Loucy (cell line): ENCODE data around the gene TP53INP2.

Experiments used
- H2AFZ ChIP-seq: fragments of 200-600 bp; sonication (generic); 2 replicates; pipeline ENCODE4 v1.6.0; 2016; ENCODE audit warnings: antibody characterized with exemption, mild to moderate bottlenecking, low read length, moderate library complexity
- H3F3A ChIP-seq: fragments of 200-600 bp; 2 replicates; pipeline ENCODE4 v1.6.0; 2016; ENCODE audit warnings: antibody characterized with exemption, low read depth, mild to moderate bottlenecking
- H3K27me3 ChIP-seq: fragments of 200-600 bp; sonication (generic); 2 replicates; pipeline ENCODE4 v1.6.1; 2014; ENCODE audit warnings: low read length, mild to moderate bottlenecking; ENCODE audit not compliant: insufficient read depth, poor library complexity, severe bottlenecking
- H3K36me3 ChIP-seq: fragments of 200-600 bp; sonication (generic); 2 replicates; pipeline ENCODE4 v1.6.1; 2016; ENCODE audit warnings: low read length; ENCODE audit not compliant: insufficient read depth
- H3K4me1 ChIP-seq: fragments of 200-600 bp; sonication (generic); 2 replicates; pipeline ENCODE4 v1.5.1; 2014; ENCODE audit warnings: low read length, mild to moderate bottlenecking; ENCODE audit not compliant: insufficient read depth, poor library complexity, severe bottlenecking
- H3K4me2 ChIP-seq: fragments of 200-600 bp; sonication (generic); 2 replicates; pipeline ENCODE4 v1.6.0; 2014; ENCODE audit warnings: antibody characterized with exemption, low read length, low read depth, mild to moderate bottlenecking; ENCODE audit not compliant: poor library complexity, severe bottlenecking
- H3K4me3 ChIP-seq: fragments of 200-600 bp; sonication (generic); 2 replicates; pipeline ENCODE4 v1.5.1; 2014; ENCODE audit warnings: low read length, mild to moderate bottlenecking, mixed read lengths; ENCODE audit not compliant: poor library complexity, severe bottlenecking
- H3K79me2 ChIP-seq: fragments of 200-600 bp; sonication (generic); 2 replicates; pipeline ENCODE4 v1.6.1; 2014; ENCODE audit warnings: low read length; ENCODE audit not compliant: insufficient read depth
- H3K9ac ChIP-seq: fragments of 200-600 bp; sonication (generic); 2 replicates; pipeline ENCODE4 v1.6.0; 2014; ENCODE audit warnings: mild to moderate bottlenecking, low read depth, low read length, moderate library complexity; ENCODE audit not compliant: poor library complexity, severe bottlenecking
- H3K9me2 ChIP-seq: fragments of 200-600 bp; sonication (generic); replicated peaks from 2 replicates; pipeline ENCODE4 v1.6.1; 2016; ENCODE audit warnings: low read depth, low read length, mixed read lengths
- H3K9me3 ChIP-seq: fragments of 200-600 bp; sonication (generic); 2 replicates; pipeline ENCODE4 v1.6.1; 2014; ENCODE audit warnings: mild to moderate bottlenecking, antibody characterized with exemption, low read length, low read depth; ENCODE audit not compliant: insufficient read depth
- H4K20me1 ChIP-seq: fragments of 200-600 bp; sonication (generic); 2 replicates; pipeline ENCODE4 v1.6.0; 2014; ENCODE audit warnings: antibody characterized with exemption, low read length, mild to moderate bottlenecking; ENCODE audit not compliant: insufficient read depth, poor library complexity, severe bottlenecking
- CTCF ChIP-seq: fragments of 200-600 bp; sonication (generic); conservative IDR thresholded peaks from 2 replicates; pipeline ENCODE4 v1.5.1; 2014; ENCODE audit warnings: mild to moderate bottlenecking, antibody characterized with exemption, low read length
- EZH2phosphoT487 ChIP-seq: fragments of 200-600 bp; IDR thresholded peaks from 2 replicates; pipeline ENCODE4 v1.6.1; 2018; ENCODE audit warnings: antibody characterized with exemption, mild to moderate bottlenecking, moderate library complexity, borderline replicate concordance

Gene TP53INP2

GRCh38 chr20:34724172-34724571 is 20.0 kb downstream of the TP53INP2 start:
- no peaks in the 10 kb centered on the region for H3F3A ChIP-seq
- H3K79me2 ChIP-seq: no peaks in the 10 kb centered on the region
- H4K20me1 ChIP-seq: no peaks in the 10 kb centered on the region
- H3K4me2 ChIP-seq: no peak overlapping the region
- TF ChIP-seq CTCF (no peak), EZH2phosphoT487 (no peak)
- H3K9me2 ChIP-seq: no peaks in the 10 kb centered on the region
- no peaks in the 10 kb centered on the region for H3K9me3 ChIP-seq
- H3K27me3 ChIP-seq: no peaks in the 10 kb centered on the region
- H3K4me3 ChIP-seq: no peak overlapping the region
- H3K36me3 ChIP-seq: peaks cover 44% of the 10 kb centered on the region; the same call in 1 of the 2 replicates
- H3K9ac ChIP-seq: no peak overlapping the region
- no peaks in the 10 kb centered on the region for H3K4me1 ChIP-seq
- H2AFZ ChIP-seq: no peak overlapping the region

- Histone ChIP-seq H3K4me1 (no peaks in the 10 kb centered on the region), H3K27me3 (no peaks in the 10 kb centered on the region), H4K20me1 (no peaks in the 10 kb centered on the region), H3K9me2 (no peaks in the 10 kb centered on the region), H3K79me2 (no peaks in the 10 kb centered on the region), H3K9me3 (no peaks in the 10 kb centered on the region), H3K4me2 (no peak overlapping the region), H3K4me3 (no peak overlapping the region), H3K36me3 (peaks cover 25% of the 10 kb centered on the region; the same call in 1 of the 2 replicates), H2AFZ (no peak overlapping the region), H3F3A (no peaks in the 10 kb centered on the region), H3K9ac (no peak overlapping the region)
- TF ChIP-seq CTCF: no peak
- no peak for TF ChIP-seq EZH2phosphoT487
Observed at GRCh38 chr20:34729416-34729815, 25.3 kb downstream of the TP53INP2 start.

- Histone ChIP-seq H4K20me1 (no peaks in the 10 kb centered on the region), H3K36me3 (0 out of 2 replicates have a peak, but pooled peaks cover 3% of the 10 kb centered on the region), H2AFZ (no peak overlapping the region), H3K4me2 (no peak overlapping the region), H3K79me2 (no peaks in the 10 kb centered on the region), H3K9ac (no peak overlapping the region), H3K4me1 (no peaks in the 10 kb centered on the region), H3K9me3 (no peaks in the 10 kb centered on the region), H3K9me2 (no peaks in the 10 kb centered on the region), H3K4me3 (no peak overlapping the region), H3F3A (no peaks in the 10 kb centered on the region), H3K27me3 (no peaks in the 10 kb centered on the region)
- no peak for TF ChIP-seq EZH2phosphoT487
- no peak for TF ChIP-seq CTCF
Observed at GRCh38 chr20:34732523-34732922, 28.4 kb downstream of the TP53INP2 start.
